Calu3 (cell line): ENCODE data around the gene LYPD3. TPM values are rescaled to one million over a fixed set of nuclear protein-coding genes. Genes with fewer than 3 reads are reported as not detected.

Experiments
- BruUV-seq: library from RNA; stranded (reverse); fragments of 400-500 nt; replicated peaks from 2 replicates; lab custom pipeline; 2021; lab: Mats Ljungman, UMichigan
- CTCF ChIA-PET: fragments of 300-600 bp; sonication (Branson Sonifier 250); formaldehyde crosslinking; loops from one replicate; lab custom pipeline; 2022; ENCODE audit warnings: antibody characterized with exemption; lab: Charles Lee
- DNase-seq: peaks from one replicate; pipeline ENCODE4 v3.0.0; 2022
- H3K27ac Mint-ChIP-seq: one replicate; pipeline ENCODE4 v1.8.0; 2022; ENCODE audit warnings: mixed read lengths; ENCODE audit not compliant: unreplicated experiment
- H3K27me3 Mint-ChIP-seq: one replicate; pipeline ENCODE4 v1.8.0; 2022; ENCODE audit warnings: mixed read lengths; ENCODE audit not compliant: unreplicated experiment
- H3K36me3 Mint-ChIP-seq: one replicate; pipeline ENCODE4 v1.8.0; 2022; ENCODE audit warnings: mild to moderate bottlenecking, moderate library complexity, mixed read lengths; ENCODE audit not compliant: insufficient read depth, unreplicated experiment
- H3K4me1 Mint-ChIP-seq: one replicate; pipeline ENCODE4 v1.8.0; 2022; ENCODE audit warnings: mild to moderate bottlenecking, low read depth, mixed read lengths; ENCODE audit not compliant: unreplicated experiment
- H3K4me3 Mint-ChIP-seq: one replicate; pipeline ENCODE4 v1.8.0; 2022; ENCODE audit warnings: mild to moderate bottlenecking, low read depth, moderate library complexity, mixed read lengths; ENCODE audit not compliant: unreplicated experiment
- H3K9me3 Mint-ChIP-seq: one replicate; pipeline ENCODE4 v1.8.0; 2022; ENCODE audit warnings: low read depth, mixed read lengths; ENCODE audit not compliant: unreplicated experiment
- CTCF ChIP-seq: fragments of 200-600 bp; IDR thresholded peaks from one replicate; pipeline ENCODE4 v1.8.0; 2022; ENCODE audit warnings: antibody characterized with exemption; ENCODE audit not compliant: unreplicated experiment
- intact Hi-C: fragments of 100-400 bp; cut with micrococcal nuclease; formaldehyde crosslinking; loops from one replicate; pipeline ENCODE4 v1.10.0; 2022; ENCODE audit not compliant: unreplicated experiment
- total RNA-seq: library from RNA; stranded (reverse); gene quantifications from 2 replicates; pipeline ENCODE4 v1.2.3, GENCODE V29; 2022

LYPD3 gene
- total RNA-seq, 1 experiment from 2014 or later, result 6.6 TPM

- H3K4me1 Mint-ChIP-seq, result peaks cover 26% of the 10 kb centered on the region
- no peaks in the 10 kb centered on the region for H3K9me3 Mint-ChIP-seq
- H3K36me3 Mint-ChIP-seq, result peaks cover 29% of the 10 kb centered on the region
- peak within 1 kb of the TSS; percentile 24 for H3K27ac Mint-ChIP-seq
- peak within 1 kb of the TSS; percentile 97 for H3K4me3 Mint-ChIP-seq
- intact Hi-C loops, result no loop called here
- no peak for TF ChIP-seq CTCF
- peak; percentile 65 for DNase-seq
- CTCF ChIA-PET, result interaction anchor here (0.5 to 2.8 kb wide), 13 partner anchors 10 to 272 kb away, joined by 3 to 20 read pairs (median 6); partner anchors contain the start of gene LYPD3
- no TSS peak for BruUV-seq
- no peaks in the 10 kb centered on the region for H3K27me3 Mint-ChIP-seq
Observed at GRCh38 chr19:43504426-43505185, 39.2 kb upstream of the LYPD3 start, which contains the start of gene PHLDB3. Gene PHLDB3, minus strand, starts transcription at chr19:43504746. Its CDS starts 628 bp downstream, at chr19:43504118.

GRCh38 chr19:43503501-43504425, 38.4 kb upstream of the LYPD3 start:
- no peaks in the 10 kb centered on the region for H3K27me3 Mint-ChIP-seq
- no peak for TF ChIP-seq CTCF
- peaks cover 32% of the 10 kb centered on the region for H3K4me1 Mint-ChIP-seq
- CTCF ChIA-PET, result interaction anchor here (0.5 to 2.8 kb wide), 14 partner anchors 9 to 273 kb away, joined by 3 to 20 read pairs (median 5); partner anchors contain the start of gene LYPD3
- intact Hi-C loops, result no loop called here
- peak; percentile 99 for DNase-seq
- peak overlapping the region; percentile 24 for H3K27ac Mint-ChIP-seq
- peak overlapping the region; percentile 97 for H3K4me3 Mint-ChIP-seq
- no peaks in the 10 kb centered on the region for H3K9me3 Mint-ChIP-seq
- peaks cover 28% of the 10 kb centered on the region for H3K36me3 Mint-ChIP-seq
- no TSS peak for BruUV-seq

- no peaks in the 10 kb centered on the region for H3K27me3 Mint-ChIP-seq
- H3K9me3 Mint-ChIP-seq, result no peaks in the 10 kb centered on the region
- no peak for TF ChIP-seq CTCF
- H3K4me3 Mint-ChIP-seq, result peak overlapping the region; percentile 97
- intact Hi-C loops, result no loop called here
- peaks cover 35% of the 10 kb centered on the region for H3K4me1 Mint-ChIP-seq
- CTCF ChIA-PET, result interaction anchor here (0.6 kb wide), 2 partner anchors 39 to 175 kb away, joined by 3 read pairs; no protein-coding TSS in a partner anchor
- BruUV-seq, result no TSS peak
- H3K27ac Mint-ChIP-seq, result no peak overlapping the region
- no peak for DNase-seq
- H3K36me3 Mint-ChIP-seq, result peaks cover 25% of the 10 kb centered on the region
Observed at GRCh38 chr19:43502419-43502976, 37.1 kb upstream of the LYPD3 start.
